ENCODE results near the gene NRG3.

Gene NRG3

GRCh38 chr10:82691211-82691610 is 816.2 kb downstream of the NRG3 start:
- Histone ChIP-seq H3K9ac (ENCODE audit: low read length) (no peak overlapping the region), H3K9me3 (ENCODE audit: low read length) (peaks cover 16% of the 10 kb centered on the region), H2AFZ (ENCODE audit: low read length) (no peak overlapping the region), H3K36me3 (ENCODE audit: insufficient read depth, low read length) (peaks cover 83% of the 10 kb centered on the region), H4K20me1 (ENCODE audit: insufficient read depth, low read length) (no peaks in the 10 kb centered on the region), H3K4me1 (ENCODE audit: insufficient read depth, low read length, severe bottlenecking) (peaks cover 13% of the 10 kb centered on the region), H3K27ac (ENCODE audit: low read depth, low read length, poor library complexity, severe bottlenecking) (no peak overlapping the region), H3F3A (ENCODE audit: insufficient read depth, low read length) (0 out of 2 replicates have a peak, but pooled peaks cover 4% of the 10 kb centered on the region), H3K27me3 (ENCODE audit: insufficient read depth, low read length) (no peaks in the 10 kb centered on the region), H3K4me3 (ENCODE audit: low read depth, low read length, poor library complexity, severe bottlenecking) (no peak overlapping the region), H3K4me2 (ENCODE audit: low read length) (no peak overlapping the region), H3K9me2 (ENCODE audit: low read depth, low read length) (no peaks in the 10 kb centered on the region), H3K79me2 (ENCODE audit: insufficient read depth, low read length) (no peaks in the 10 kb centered on the region; the same call in 1 of the 2 replicates)
- TF ChIP-seq CTCF (IDR thresholded peaks at IDR 0.05; ENCODE audit: low read length), result no peak
- no peak for TF ChIP-seq EZH2 (IDR thresholded peaks at IDR 0.05; ENCODE audit: borderline replicate concordance, low read length)

- no peaks in the 10 kb centered on the region for H4K20me1 ChIP-seq (ENCODE audit: insufficient read depth, low read length)
- H2AFZ ChIP-seq (ENCODE audit: low read length), result no peak overlapping the region
- H3K4me1 ChIP-seq (ENCODE audit: insufficient read depth, low read length, severe bottlenecking), result peaks cover 25% of the 10 kb centered on the region
- TF ChIP-seq CTCF (IDR thresholded peaks at IDR 0.05; ENCODE audit: low read length), result no peak
- TF ChIP-seq EZH2 (IDR thresholded peaks at IDR 0.05; ENCODE audit: borderline replicate concordance, low read length), result no peak
- no peak overlapping the region for H3K4me2 ChIP-seq (ENCODE audit: low read length)
- no peaks in the 10 kb centered on the region; the same call in 1 of the 2 replicates for H3K79me2 ChIP-seq (ENCODE audit: insufficient read depth, low read length)
- no peak overlapping the region for H3K9ac ChIP-seq (ENCODE audit: low read length)
- H3F3A ChIP-seq (ENCODE audit: insufficient read depth, low read length), result 0 out of 2 replicates have a peak, but pooled peaks cover 4% of the 10 kb centered on the region
- peaks cover 71% of the 10 kb centered on the region for H3K36me3 ChIP-seq (ENCODE audit: insufficient read depth, low read length)
- H3K27ac ChIP-seq (ENCODE audit: low read depth, low read length, poor library complexity, severe bottlenecking), result no peak overlapping the region
- no peaks in the 10 kb centered on the region for H3K27me3 ChIP-seq (ENCODE audit: insufficient read depth, low read length)
- no peak overlapping the region for H3K4me3 ChIP-seq (ENCODE audit: low read depth, low read length, poor library complexity, severe bottlenecking)
- H3K9me2 ChIP-seq (ENCODE audit: low read depth, low read length), result no peaks in the 10 kb centered on the region
- peaks cover 16% of the 10 kb centered on the region for H3K9me3 ChIP-seq (ENCODE audit: low read length)
Measured at GRCh38 chr10:82692458-82692857, 817.5 kb downstream of the NRG3 start.

GRCh38 chr10:82721831-82722230 is 846.8 kb downstream of the NRG3 start:
- TF ChIP-seq CTCF (IDR thresholded peaks at IDR 0.05; ENCODE audit: low read length) (no peak), EZH2 (IDR thresholded peaks at IDR 0.05; ENCODE audit: borderline replicate concordance, low read length) (no peak)
- no peaks in the 10 kb centered on the region for H3F3A ChIP-seq (ENCODE audit: insufficient read depth, low read length)
- no peaks in the 10 kb centered on the region for H3K27me3 ChIP-seq (ENCODE audit: insufficient read depth, low read length)
- no peak overlapping the region for H2AFZ ChIP-seq (ENCODE audit: low read length)
- H3K4me1 ChIP-seq (ENCODE audit: insufficient read depth, low read length, severe bottlenecking), result peaks cover 22% of the 10 kb centered on the region
- no peaks in the 10 kb centered on the region for H3K9me2 ChIP-seq (ENCODE audit: low read depth, low read length)
- no peak overlapping the region for H3K27ac ChIP-seq (ENCODE audit: low read depth, low read length, poor library complexity, severe bottlenecking)
- peaks cover 41% of the 10 kb centered on the region for H3K36me3 ChIP-seq (ENCODE audit: insufficient read depth, low read length)
- H3K79me2 ChIP-seq (ENCODE audit: insufficient read depth, low read length), result no peaks in the 10 kb centered on the region
- H3K4me2 ChIP-seq (ENCODE audit: low read length), result no peak overlapping the region
- H3K4me3 ChIP-seq (ENCODE audit: low read depth, low read length, poor library complexity, severe bottlenecking), result no peak overlapping the region
- H3K9ac ChIP-seq (ENCODE audit: low read length), result no peak overlapping the region
- H3K9me3 ChIP-seq (ENCODE audit: low read length), result no peaks in the 10 kb centered on the region
- no peaks in the 10 kb centered on the region for H4K20me1 ChIP-seq (ENCODE audit: insufficient read depth, low read length)
